ENCODE data around the gene PRKCQ. TPM values are rescaled to one million over a fixed set of nuclear protein-coding genes. Genes with fewer than 3 reads are reported as not detected.
A peak's percentile ranks its signal among the peaks of the same experiment; 100 is the strongest.

Gene PRKCQ
- total RNA-seq, 2 experiments from 2014 or later = 4.0 to 7.8 TPM

GRCh38 chr10:6418613-6419216 is 161.4 kb downstream of the PRKCQ start:
- Histone ChIP-seq H2AFZ (ENCODE audit: low read length) (no peak overlapping the region), H3K9me3 (ENCODE audit: low read length) (no peaks in the 10 kb centered on the region), H3K36me3 (ENCODE audit: insufficient read depth, low read length) (no peaks in the 10 kb centered on the region), H3K79me2 (ENCODE audit: insufficient read depth, low read depth, low read length) (no peaks in the 10 kb centered on the region), H4K20me1 (ENCODE audit: insufficient read depth, low read length) (no peaks in the 10 kb centered on the region), H3K27ac (ENCODE audit: low read depth, low read length, poor library complexity, severe bottlenecking) (no peak overlapping the region), H3K4me1 (ENCODE audit: insufficient read depth, low read length, poor library complexity, severe bottlenecking) (no peaks in the 10 kb centered on the region), H3K4me3 (ENCODE audit: low read depth, low read length, poor library complexity, severe bottlenecking) (no peak overlapping the region), H3K9me2 (ENCODE audit: insufficient read depth, low read length) (no peaks in the 10 kb centered on the region), H3K4me2 (ENCODE audit: low read length) (no peak overlapping the region)
- BruUV-seq (replicated peaks) = no TSS peak
- intact Hi-C loops (cut with micrococcal nuclease; ENCODE audit: unreplicated experiment) = no loop called here
- ChIA-PET POLR2A (no interaction called here), CTCF (ENCODE audit: unreplicated experiment) (no interaction called here)
- DNase-seq (ENCODE audit: low spot score) = no peak
- TF ChIP-seq EZH2phosphoT487 (IDR thresholded peaks at IDR 0.05; ENCODE audit: borderline replicate concordance, low read depth, low read length) = no peak
- TF ChIP-seq CTCF (conservative IDR thresholded peaks at IDR 0.05; ENCODE audit: low read length) = no peak

- Histone ChIP-seq H3K4me3 (ENCODE audit: low read depth, low read length, poor library complexity, severe bottlenecking) (no peak overlapping the region), H2AFZ (ENCODE audit: low read length) (no peak overlapping the region), H3K79me2 (ENCODE audit: insufficient read depth, low read depth, low read length) (no peaks in the 10 kb centered on the region), H3K9me2 (ENCODE audit: insufficient read depth, low read length) (no peaks in the 10 kb centered on the region), H3K4me1 (ENCODE audit: insufficient read depth, low read length, poor library complexity, severe bottlenecking) (no peaks in the 10 kb centered on the region), H4K20me1 (ENCODE audit: insufficient read depth, low read length) (no peaks in the 10 kb centered on the region), H3K27ac (ENCODE audit: low read depth, low read length, poor library complexity, severe bottlenecking) (no peak overlapping the region), H3K4me2 (ENCODE audit: low read length) (no peak overlapping the region), H3K36me3 (ENCODE audit: insufficient read depth, low read length) (no peaks in the 10 kb centered on the region), H3K9me3 (ENCODE audit: low read length) (no peaks in the 10 kb centered on the region)
- BruUV-seq (replicated peaks) = no TSS peak
- ChIA-PET POLR2A (interaction anchor here (0.6 kb wide), 1 partner anchor 674 kb away, joined by 6 read pairs; no protein-coding TSS in a partner anchor), CTCF (ENCODE audit: unreplicated experiment) (no interaction called here)
- intact Hi-C loops (cut with micrococcal nuclease; ENCODE audit: unreplicated experiment) = no loop called here
- DNase-seq (ENCODE audit: low spot score) = no peak
- TF ChIP-seq CTCF (conservative IDR thresholded peaks at IDR 0.05; ENCODE audit: low read length) (no peak), EZH2phosphoT487 (IDR thresholded peaks at IDR 0.05; ENCODE audit: borderline replicate concordance, low read depth, low read length) (no peak)
Measured at GRCh38 chr10:6418167-6418566, 161.9 kb downstream of the PRKCQ start.

- H3K4me1 ChIP-seq (ENCODE audit: insufficient read depth, low read length, poor library complexity, severe bottlenecking) = no peaks in the 10 kb centered on the region
- no peaks in the 10 kb centered on the region for H4K20me1 ChIP-seq (ENCODE audit: insufficient read depth, low read length)
- BruUV-seq (replicated peaks) = no TSS peak
- no peak overlapping the region for H3K4me3 ChIP-seq (ENCODE audit: low read depth, low read length, poor library complexity, severe bottlenecking)
- H3K4me2 ChIP-seq (ENCODE audit: low read length) = no peak overlapping the region
- intact Hi-C loops (cut with micrococcal nuclease; ENCODE audit: unreplicated experiment) = loop anchor here (1.0 kb wide), 1 partner anchor 261 kb away; no protein-coding TSS in a partner anchor
- H2AFZ ChIP-seq (ENCODE audit: low read length) = no peak overlapping the region
- DNase-seq (ENCODE audit: low spot score) = peak; percentile 69
- no peaks in the 10 kb centered on the region for H3K9me2 ChIP-seq (ENCODE audit: insufficient read depth, low read length)
- no peaks in the 10 kb centered on the region for H3K79me2 ChIP-seq (ENCODE audit: insufficient read depth, low read depth, low read length)
- ChIA-PET POLR2A (no interaction called here), CTCF (ENCODE audit: unreplicated experiment) (no interaction called here)
- peak; percentile 94 for TF ChIP-seq CTCF (conservative IDR thresholded peaks at IDR 0.05; ENCODE audit: low read length)
- TF ChIP-seq EZH2phosphoT487 (IDR thresholded peaks at IDR 0.05; ENCODE audit: borderline replicate concordance, low read depth, low read length) = no peak
- no peaks in the 10 kb centered on the region for H3K36me3 ChIP-seq (ENCODE audit: insufficient read depth, low read length)
- H3K9me3 ChIP-seq (ENCODE audit: low read length) = no peaks in the 10 kb centered on the region
- no peak overlapping the region for H3K27ac ChIP-seq (ENCODE audit: low read depth, low read length, poor library complexity, severe bottlenecking)
Measured at GRCh38 chr10:6416892-6417512, 163.1 kb downstream of the PRKCQ start.

Data from OCI-LY7 (cell line).